NCI-H1092 (cell line): Measurements from ENCODE around the gene KPNA6.

Experiments used
- DNase-seq: peaks from one replicate; lab custom pipeline; 2025; lab: John Stamatoyannopoulos, UW

Gene KPNA6

DNA sequence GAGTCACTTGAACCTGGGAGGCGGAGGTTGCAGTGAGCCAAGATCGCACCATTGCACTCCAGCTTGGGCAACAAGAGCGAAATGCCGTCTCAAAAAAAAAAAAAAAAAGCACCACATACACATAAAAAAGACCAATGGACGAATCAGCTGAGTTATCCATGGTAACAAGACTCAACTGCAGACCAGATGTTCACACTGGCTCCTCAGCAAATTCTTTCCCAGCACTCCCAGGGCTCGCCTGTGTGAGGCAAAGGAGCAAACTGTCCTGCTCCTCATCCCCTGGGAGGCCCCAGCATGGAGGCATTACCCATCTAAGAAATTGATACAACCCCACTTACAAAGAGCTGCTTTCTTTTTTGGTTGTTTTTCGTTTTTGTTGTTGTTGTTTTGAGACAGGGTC is 111.2 kb downstream of the KPNA6 start:
- no peak for DNase-seq

DNA sequence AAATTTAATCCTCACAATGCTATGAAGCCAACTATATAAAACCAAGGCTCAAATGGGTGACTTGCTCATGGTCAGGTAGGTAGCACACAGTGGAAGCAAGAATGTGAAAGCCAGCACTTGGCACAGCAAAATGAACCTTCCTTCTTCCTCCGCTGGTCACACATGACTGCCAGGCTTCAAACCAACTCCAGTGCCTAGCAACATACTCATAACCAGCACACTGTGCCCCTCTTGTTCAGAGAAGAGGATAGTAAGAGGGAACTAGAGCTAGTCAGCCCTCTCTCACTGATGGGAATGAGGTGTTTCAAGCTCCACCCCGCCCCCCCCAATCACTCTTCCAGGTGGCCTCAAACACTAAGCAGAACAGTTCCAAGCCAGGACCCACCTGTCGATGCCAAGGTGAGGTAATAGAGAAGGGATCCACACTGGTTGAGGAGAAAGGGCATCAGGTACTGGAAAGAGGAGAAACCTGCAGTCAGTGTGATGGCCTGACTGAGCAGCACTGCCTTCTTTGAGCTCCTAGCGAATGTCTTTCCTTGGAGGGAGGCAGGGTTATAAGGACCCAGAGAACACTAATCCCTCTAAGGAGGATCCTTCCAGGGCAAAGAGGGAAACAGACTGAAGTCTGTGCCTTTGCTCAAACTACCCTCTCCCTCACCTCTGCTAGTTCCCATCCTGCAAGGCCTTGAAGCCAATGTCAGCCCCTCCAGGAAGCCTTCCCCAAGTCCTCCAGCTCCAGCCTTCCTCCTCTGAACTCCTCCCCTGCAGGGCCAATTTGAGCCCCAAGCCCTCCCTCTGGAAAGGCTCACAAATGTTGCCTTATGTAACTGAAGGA is 113.1 kb downstream of the KPNA6 start:
- no peak for DNase-seq

DNA sequence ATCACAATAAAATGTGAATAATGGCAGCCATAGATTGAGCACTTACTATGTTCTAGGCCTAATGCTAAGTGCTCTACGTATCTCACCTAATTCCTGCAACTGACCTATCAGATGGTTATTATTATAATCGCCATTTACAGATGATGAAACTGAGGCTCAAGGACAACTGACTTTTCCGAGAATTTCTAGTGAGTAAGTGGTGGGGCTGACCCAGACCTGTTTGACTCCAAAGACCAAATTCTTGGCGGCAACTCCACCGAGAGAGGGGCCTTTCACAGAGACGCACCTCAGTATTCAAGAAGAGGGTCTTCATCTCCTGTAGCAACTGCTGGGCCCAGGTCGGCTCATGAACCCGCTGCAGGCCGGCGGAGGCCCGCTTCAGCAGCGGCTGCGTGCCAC is 113.7 kb downstream of the KPNA6 start:
- DNase-seq, result no peak

DNA sequence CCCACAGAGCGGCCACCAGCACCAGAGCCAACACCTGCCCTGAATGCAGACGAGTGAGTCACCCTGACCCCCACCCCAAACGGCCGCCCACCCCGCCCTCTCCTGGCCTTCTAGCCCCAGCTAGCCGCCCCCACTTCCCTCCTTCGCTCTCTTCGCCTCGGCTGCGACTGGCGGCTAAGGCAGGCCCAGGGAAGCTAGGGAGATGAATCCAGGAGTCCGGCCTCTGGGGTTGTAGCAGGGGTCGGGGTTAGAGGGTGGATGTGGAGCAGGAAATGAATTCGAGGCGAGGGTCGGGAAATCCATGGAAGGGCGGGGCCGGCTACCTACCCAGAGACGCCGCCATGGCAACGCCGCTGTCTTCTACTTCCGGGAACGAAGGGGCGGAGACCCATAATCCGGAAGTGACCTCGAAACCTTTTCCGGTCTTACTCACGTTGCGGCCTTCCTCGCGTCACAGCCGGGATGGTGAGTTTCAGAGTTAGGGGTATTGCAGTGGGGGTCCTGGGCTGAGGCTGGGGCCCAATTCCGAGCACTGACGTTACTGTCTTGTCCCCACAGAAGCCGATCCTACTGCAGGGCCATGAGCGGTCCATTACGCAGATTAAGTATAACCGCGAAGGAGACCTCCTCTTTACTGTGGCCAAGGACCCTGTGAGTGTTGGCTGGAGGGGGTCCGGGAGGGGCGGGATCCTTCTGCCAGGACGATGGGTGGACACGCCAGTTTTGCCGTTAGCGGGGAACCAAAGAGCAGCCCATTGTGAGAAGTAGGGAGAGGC is 114.3 kb downstream of the KPNA6 start, which contains the start of the genes EIF3I and TMEM234:
Gene EIF3I, plus strand, starts transcription at position 428 of the 776 bp plus-strand sequence. Its CDS starts 35 bp downstream, at position 463.
Gene TMEM234, minus strand, starts transcription at position 374 of the 776 bp plus-strand sequence. Its CDS starts 31 bp downstream, at position 343.
- peak; percentile 95 for DNase-seq

DNA sequence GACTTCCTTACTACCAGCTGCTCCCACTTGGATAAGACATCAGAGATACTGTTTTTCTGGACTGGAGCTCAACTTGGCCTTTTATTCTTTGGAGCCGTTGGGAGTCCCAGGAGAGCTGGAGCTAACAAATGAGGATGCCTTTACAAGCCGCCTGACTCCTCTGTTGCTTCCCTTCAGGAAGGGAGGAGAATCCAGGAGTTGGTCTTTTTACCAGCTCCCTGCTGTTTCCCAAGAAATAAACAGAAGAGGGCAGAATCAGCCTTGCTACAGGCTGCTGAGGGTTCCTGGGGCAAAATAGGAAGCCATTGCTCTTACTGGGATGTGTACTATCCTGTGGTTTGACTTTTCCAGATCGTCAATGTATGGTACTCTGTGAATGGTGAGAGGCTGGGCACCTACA is 115.8 kb downstream of the KPNA6 start:
- DNase-seq, result no peak

DNA sequence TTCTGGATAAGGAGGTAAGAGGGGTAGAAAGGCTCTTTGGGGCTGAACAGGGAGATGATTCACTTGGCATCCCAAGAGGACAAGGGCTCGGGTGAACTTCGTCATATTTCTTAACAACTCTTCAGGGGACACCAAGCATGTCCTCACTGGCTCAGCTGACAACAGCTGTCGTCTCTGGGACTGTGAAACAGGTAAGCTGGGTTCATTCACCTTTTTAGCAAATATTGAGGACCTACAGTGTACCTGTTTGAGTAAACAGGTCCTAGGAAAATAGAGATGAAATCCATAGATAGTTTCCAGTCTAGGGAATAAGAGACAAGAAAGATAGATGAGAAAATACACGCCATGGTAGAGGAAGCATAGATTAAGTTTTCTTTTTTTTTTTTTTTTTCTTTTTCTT is 116.4 kb downstream of the KPNA6 start:
- no peak for DNase-seq
